HG03039 (cell line): ENCODE measurements around the gene RAB41.
"Not testable (repeated sequence)": the region's sequence is repeated elsewhere in the genome, so short reads cannot be mapped to it uniquely, and the experiment has no call there.

Source experiments
- ATAC-seq: cut with Tn5 transposase; IDR thresholded peaks from one replicate; pipeline ENCODE4 v1.9.1; 2021; ENCODE audit warnings: mild to moderate bottlenecking, moderate library complexity; ENCODE audit not compliant: unreplicated experiment

RAB41 gene

GRCh38 chrX:70289793-70290770, 8.1 kb downstream of the RAB41 start, which contains the start of the genes KIF4A and PDZD11:
KIF4A (plus strand) TSS chrX:70290104; CDS start chrX:70290459, 355 bp downstream.
PDZD11 (minus strand) TSS chrX:70289927; CDS start chrX:70289341, 586 bp downstream.
- ATAC-seq, result peak; percentile 95

- no peak for ATAC-seq
Measured at GRCh38 chrX:70292788-70293187, 10.8 kb downstream of the RAB41 start.

GRCh38 chrX:70293621-70294020, 11.6 kb downstream of the RAB41 start:
- no peak for ATAC-seq

GRCh38 chrX:70301716-70302115, 19.7 kb downstream of the RAB41 start:
- ATAC-seq, result no peak

- no peak for ATAC-seq
Measured at GRCh38 chrX:70313503-70313902, 31.5 kb downstream of the RAB41 start.

GRCh38 chrX:70322784-70323183, 40.8 kb downstream of the RAB41 start:
- ATAC-seq, result no peak

- ATAC-seq, result not testable (repeated sequence)
Measured at GRCh38 chrX:70323628-70324027, 41.7 kb downstream of the RAB41 start.

- no peak for ATAC-seq
Measured at GRCh38 chrX:70324326-70324725, 42.4 kb downstream of the RAB41 start.

GRCh38 chrX:70331161-70331560, 49.2 kb downstream of the RAB41 start:
- no peak for ATAC-seq

- no peak for ATAC-seq
Measured at GRCh38 chrX:70332600-70332999, 50.6 kb downstream of the RAB41 start.
